Left forelimb (tissue), 1 donor: ENCODE measurements around the gene FRAS1.
"Not testable (repeated sequence)": the region's sequence is repeated elsewhere in the genome, so short reads cannot be mapped to it uniquely, and the experiment has no call there.

ENCODE experiments used
- DNase-seq: peaks from one replicate; pipeline ENCODE4 v3.0.0-alpha.2; 2018; ENCODE audit warnings: low spot score

The FRAS1 gene

DNA sequence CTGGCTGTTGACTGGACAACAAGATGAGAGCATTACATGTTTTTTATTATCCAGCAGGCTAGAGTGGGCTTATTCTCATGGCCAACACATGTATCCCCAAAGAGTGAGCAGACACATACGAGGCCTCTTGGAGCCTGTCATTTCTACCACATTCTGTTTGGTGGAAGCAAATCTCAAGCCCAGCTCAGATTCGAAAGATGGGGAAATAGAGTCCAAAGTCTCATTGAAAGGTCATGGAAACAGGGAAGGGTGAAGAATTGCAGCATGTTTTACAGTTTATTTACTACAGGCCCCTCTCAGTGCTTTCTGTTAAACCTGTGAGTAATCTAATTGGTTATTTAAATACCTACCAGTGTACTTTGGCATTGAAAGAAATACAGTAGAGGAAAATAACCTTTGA is 108.6 kb downstream of the FRAS1 start:
- no peak for DNase-seq

DNA sequence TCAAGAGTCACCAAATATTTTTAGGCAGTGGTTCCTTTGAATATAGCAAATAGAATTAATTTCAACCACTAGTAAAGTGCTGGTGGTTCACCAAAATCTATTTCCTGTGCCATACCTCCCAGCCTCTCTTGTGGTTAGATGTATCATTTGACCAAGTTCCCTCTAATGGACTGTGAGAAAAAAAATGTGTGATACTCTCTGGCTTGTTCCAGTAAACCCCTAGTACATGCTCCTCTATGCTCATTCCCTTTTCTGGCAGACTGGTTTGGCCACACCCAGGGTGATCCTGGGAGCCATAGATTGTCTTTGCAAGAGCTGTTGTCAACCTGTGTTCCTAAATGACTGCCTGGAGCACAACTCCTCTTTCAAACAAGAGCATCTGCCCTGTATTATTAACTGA is 109.5 kb downstream of the FRAS1 start:
- no peak for DNase-seq

- DNase-seq: no peak
Measured at GRCh38 chr4:78167510-78167909, 110.4 kb downstream of the FRAS1 start.

DNA sequence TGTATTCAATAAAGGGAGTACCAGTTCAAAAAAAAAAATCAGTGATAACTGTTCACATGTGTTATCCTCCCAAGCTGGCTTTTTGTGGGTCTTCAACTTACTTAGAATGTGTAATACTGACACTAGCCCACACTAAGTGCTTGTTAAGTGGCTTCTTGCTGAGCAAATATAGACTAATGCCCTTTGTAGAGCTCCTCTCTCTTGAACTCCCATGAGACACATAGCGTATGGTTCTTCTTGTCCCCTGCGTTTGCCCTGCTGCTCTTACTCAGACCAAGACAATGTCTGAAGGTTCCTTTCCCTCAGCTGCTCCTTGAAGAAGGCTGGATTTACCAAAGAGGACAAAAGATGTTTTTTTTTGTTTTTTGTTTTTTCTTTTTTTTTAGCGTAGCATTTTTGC is 110.9 kb downstream of the FRAS1 start:
- no peak for DNase-seq

DNA sequence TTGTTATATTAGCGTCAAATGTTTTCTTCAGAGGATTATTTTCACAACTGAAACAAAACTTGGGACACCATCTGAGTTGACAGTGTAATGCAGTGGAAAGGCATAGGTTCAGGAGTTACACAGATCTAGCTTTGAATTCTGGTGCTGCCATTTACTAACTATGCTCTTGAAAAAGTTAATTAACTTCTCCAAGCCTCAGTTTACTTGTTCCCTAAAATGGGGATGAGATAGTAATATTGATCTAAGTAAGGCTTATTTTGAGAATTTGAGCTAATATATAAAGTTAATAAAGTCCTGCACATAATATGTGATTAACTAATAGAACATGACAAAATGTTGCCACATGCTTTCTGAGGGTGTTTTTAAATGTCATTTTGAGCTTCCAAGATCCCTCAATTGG is 112.6 kb downstream of the FRAS1 start:
- no peak for DNase-seq

DNA sequence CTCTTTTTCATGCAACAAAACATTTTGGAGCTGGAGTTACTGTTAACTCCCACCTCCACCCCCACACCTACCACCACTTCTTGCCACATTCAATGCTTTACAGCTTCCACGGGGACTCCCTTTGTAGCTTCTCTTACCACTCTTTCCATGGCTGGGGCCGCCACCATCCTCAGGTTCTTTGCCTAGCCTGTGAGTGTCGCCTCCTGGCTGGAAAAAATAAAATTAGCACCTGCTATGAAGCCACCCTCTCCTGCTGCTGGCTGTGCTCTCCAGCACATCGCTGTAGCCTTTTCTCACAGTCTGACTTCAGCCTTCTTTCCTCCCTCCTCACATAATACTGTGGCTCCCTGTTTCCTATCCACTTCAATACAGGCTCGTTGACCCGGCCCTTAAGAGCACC is 114.4 kb downstream of the FRAS1 start:
- no peak for DNase-seq

DNA sequence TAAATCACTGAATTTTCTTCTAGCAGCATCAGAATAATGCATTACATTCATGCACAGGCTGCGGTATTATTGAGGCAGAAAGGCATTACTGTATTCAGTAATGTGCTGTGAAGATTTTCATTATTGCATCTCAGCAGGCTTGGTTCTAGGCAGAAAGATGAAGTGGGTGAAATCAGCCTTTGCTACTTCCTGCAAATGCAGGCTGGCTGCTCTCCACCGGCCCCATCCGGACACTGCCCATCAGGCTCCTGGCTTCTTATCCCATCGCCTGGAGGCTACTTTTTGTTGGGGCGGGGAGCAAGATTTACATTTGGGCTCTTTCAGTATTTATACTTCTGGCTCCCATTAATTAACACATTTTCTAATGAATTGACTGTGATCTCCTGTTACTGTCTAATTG is 117.8 kb downstream of the FRAS1 start:
- DNase-seq: no peak

DNA sequence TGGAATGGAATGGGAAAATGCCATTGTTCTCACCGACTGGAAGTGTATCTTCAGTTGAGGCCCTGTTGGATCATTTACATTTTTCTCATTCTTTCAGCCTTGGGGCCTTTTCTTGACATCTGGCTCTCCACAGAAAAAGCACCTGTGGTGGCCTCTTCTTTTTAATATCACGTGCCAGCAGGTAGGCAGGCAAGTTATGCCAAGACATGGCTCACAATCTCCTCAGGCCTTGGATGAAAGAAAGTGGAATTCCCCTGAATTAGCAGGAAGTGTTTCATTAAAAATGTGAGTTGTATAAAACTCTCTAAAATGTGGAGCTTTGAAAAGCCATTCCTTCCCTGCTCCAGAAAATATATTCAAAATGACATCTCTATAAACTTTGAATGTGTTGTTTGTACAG is 122.1 kb downstream of the FRAS1 start:
- no peak for DNase-seq

DNA sequence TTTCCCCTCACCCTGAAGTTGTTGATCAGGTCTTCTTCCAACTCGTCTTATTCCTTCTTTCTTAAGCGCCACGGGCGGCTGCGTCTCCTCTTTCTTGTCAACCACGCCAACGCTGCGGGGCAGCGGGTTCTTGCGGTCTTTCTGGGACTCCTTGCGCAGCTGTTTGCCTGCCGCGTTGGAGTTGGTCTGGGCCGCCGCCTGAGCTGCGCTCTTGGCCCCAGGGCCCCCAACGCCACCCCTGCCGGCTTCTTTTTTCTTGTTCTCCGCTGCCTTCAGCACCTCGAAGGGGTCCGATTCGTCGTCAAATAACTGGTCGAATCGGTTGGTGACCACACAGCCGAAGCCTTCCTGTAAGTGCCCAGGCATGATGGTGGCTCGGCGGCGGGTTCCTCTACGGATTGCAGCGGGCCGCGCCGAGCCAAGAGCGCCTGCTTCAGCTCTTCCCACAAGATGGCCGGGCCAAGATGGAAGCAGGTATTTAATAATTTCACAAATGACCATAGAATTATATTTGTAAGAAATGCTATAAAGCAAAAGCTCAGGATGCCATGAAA is 124.6 kb downstream of the FRAS1 start:
- not testable (repeated sequence) for DNase-seq

DNA sequence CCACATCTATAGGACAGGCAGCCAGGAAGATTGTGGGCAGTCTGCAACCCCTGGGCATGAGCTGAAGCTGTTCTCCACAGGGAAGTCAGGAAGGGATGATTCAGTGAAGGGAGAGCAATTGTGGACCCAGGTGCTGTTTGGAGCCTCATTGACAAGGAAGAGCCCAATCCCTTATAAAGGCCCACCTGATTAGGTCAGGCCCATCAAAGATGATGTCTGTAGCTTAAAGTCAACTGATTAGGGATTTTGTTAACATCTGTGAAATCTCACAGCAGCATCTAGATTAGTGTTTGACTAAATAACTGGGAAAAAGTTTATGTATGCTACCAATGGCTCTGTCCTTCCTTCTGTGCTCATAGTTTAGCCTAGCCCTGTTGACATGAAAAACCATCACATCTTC is 127.5 kb downstream of the FRAS1 start:
- no peak for DNase-seq

DNA sequence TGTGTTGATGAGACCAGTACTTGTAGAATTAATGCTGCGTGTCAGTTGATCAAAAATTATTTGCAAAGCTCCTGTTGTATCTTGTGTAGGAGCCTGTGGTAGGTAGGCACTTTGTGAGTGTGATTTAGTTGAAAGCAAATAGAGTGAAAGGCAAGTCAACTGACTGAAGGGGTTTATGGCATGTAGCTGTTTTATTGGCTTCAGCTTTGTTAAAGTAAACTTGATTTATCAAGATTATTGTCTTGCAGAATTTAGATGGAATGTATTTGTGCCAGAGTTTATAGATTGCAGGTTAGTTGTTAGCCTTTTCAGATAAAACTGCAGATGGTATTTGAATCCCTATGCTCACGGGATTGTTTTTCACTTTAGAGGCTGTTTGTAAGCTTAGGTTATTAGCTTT is 128.0 kb downstream of the FRAS1 start:
- DNase-seq: no peak

- no peak for DNase-seq
Measured at GRCh38 chr4:78186597-78187543, 129.7 kb downstream of the FRAS1 start.

DNA sequence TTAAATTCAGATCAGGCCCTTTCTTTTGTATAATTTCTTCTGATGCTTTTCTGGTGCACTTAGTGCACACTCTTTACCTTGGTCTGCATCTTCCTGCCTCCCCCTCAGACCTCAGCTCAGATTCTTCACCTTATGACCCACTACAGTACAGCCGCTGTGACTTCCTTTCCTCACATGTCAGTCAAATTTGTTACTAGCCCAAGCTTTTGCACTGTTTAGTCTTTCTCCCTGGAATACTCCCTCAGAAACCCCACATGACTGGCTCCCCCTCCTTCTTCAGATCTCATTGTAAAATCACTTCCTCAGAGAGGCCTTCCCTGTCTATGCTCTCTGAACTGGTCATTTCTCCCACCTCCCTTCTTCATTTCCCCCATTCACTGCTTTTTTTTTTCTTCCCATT is 132.9 kb downstream of the FRAS1 start:
- no peak for DNase-seq

DNA sequence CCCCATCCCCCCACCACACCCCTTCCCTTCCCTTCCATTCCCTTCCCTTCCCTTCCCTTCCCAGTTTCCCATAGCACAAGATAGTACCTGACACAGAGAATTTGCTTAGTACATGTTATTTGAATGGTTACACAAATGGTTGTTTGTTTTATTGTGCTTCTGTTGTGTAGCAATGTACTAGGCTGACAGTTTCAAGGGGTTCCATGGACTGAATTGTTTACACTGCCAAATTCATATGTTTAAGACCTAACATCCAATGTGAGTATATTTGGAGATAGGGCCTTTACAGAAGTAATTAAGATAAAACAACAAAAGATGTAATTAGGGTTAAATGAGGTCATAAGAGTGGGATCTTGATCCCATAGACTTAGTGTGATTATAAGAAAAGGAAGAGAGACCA is 133.5 kb downstream of the FRAS1 start:
- no peak for DNase-seq

DNA sequence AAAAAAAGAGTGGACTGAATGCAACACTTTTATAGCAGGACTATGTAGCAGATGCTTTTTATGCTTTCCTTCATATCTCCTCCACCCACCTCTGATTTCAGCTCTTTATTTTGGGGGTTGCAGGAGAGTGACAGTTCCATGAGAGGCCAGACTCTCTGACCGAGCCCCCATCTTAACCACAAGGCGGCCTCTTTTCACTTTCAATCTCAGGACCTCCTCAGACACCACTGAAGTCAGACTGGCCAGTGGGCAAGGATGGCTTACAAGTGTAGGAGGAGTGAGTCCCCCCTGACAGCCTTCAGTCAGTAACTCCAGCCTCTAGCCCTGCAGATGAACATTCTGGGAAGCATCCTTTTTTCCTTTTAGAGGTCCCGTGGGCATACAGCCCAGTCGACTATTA is 140.8 kb downstream of the FRAS1 start:
- no peak for DNase-seq

DNA sequence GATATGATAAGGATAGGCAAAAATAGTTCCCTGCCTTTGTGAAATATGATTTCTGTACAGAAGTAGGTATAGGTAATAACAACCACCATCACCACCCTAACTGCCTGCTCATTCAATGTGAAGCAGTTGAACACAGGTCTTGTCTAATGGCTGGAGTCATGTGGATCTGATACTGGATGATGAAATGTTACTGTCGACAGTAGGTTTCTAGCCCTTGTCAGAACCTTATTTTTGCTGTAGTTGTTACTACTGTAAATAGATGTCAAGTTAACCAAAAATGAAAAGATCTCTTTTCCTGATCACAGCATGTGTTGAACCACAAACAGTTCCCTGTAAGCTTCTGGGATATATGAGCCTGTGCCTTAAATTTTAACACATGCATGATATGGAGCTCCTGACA is 142.9 kb downstream of the FRAS1 start:
- no peak for DNase-seq

DNA sequence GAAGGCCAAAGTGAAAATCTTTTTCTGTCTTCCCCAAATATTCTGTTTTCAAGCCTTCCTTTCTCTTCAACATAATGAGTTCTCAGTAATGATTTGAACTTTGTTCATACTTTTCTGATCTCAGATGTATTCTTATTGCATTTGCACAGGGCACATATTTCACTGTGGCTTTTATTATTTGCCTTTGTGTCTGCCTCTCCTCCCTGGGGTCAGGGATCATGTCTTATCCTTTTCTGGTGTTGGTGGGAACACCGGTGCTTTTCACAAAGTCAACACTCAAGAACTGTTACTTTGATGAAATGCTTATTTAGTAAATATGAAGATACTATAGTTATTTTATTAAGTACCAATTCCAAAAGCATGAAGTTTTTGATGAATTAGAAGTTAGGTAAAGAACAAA is 143.8 kb downstream of the FRAS1 start:
- DNase-seq: no peak

DNA sequence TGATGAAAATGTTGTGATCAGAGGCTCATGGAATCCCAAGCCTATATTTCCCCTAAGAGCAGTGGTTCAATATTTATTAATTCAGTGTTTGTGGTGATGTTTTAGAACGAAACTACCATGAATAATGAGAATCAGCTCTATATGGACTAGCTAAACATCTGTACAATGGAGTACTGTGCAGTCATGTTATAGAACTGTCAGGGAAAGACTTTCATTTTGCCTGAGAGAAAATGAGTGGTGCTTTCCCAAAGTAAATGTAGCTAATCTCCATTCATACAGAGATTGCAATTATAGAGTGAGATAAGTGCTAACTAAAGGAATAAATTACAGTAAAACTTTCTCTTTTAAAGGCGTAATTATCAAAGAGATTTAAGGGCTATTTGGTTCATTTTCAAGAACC is 147.1 kb downstream of the FRAS1 start:
- no peak for DNase-seq

DNA sequence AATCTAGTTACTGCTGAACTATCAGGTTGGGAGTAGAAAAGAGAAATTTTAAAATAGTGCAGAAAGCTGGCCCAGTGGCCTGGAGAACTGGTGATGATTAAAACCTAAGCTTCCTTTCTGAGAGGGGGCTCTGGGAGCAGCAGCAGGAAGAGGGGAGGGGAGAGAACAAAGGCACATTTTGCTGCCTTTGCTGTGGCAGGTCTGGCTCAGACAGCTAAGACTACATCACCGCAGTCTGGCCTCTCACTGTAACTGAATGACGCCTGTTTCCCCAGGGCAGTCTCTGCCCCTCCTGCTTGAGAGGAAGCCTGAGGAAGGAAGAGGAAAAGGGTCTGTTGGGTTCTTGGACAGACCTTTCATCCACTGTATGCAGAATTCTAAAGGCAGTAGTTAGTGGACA is 148.5 kb downstream of the FRAS1 start:
- no peak for DNase-seq

GRCh38 chr4:78207541-78207940 is 150.4 kb downstream of the FRAS1 start:
- DNase-seq: no peak

- DNase-seq: no peak
Measured at GRCh38 chr4:78207951-78208350, 150.8 kb downstream of the FRAS1 start.

DNA sequence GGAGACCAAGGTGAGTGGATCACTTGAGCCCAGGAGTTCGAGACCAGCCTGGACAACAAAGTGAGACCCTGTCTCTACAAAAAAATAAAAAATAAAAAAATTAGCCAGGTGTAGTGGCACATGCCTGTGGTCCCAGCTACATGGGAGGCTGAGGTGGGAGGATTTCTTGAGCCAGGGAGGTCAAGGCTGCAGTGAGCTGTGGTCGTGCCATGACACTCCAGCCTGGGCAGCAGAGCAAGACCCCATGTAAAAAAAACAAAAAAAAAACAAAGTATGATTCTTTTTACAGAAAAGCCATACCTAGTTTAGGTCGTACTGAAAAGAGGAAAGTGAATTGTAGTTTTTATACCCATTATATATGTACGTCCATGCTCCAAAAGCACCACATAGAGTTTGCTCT is 151.8 kb downstream of the FRAS1 start:
- not testable (repeated sequence) for DNase-seq

DNA sequence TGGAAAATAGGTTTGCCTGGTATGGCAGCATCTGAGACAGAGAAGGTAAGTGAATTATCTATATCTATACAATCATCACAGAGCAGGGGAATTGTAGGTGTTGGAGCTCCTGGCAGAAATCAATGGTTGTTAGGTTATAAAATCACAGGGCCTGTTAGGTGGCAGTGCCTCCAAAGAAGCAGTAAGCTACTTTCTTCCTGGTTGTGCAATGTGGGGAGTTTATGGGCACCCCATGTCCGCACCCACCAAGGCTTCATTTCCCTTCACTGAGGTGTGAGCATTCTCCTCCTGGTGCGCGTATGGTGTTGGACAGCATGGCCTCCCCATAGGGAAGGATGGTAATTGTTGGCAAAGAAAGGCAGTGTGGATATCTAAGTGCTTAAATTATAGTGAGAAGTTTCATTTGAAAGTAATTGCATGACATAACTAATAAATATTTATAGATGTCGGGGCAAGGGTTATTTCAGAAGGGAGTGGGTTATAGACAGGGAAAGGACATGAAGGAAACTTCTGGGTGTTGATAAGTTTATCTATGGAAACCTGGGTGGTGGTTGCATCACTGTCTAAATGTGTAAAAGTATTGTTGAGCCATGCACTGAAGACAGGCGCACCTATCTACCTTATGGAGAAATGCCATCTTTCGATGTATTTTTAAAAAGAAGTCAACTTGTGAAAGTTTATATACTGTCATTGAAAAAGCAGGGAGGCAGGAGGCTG is 153.7 kb downstream of the FRAS1 start:
- no peak for DNase-seq
